Measurements from ENCODE around the gene NPHP1. TPM values are rescaled to one million over a fixed set of nuclear protein-coding genes. Genes with fewer than 3 reads are reported as not detected.
"Not testable (repeated sequence)": the region's sequence is repeated elsewhere in the genome, so short reads cannot be mapped to it uniquely, and the experiment has no call there.

Gene NPHP1
- total RNA-seq, 2 experiments from 2014 or later = 2.2 to 2.8 TPM

GRCh38 chr2:110180036-110180435 is 24.8 kb downstream of the NPHP1 start:
- H3K4me3 Mint-ChIP-seq = no peak overlapping the region
- H3K4me1 Mint-ChIP-seq = no peaks in the 10 kb centered on the region
- ChIA-PET POLR2A (no interaction called here), CTCF (interaction anchor here (0.8 to 0.9 kb wide), 2 partner anchors 13 to 16 kb away, joined by 3 to 5 read pairs; no protein-coding TSS in a partner anchor)
- no peak for ATAC-seq
- intact Hi-C loops (cut with DNase I, micrococcal nuclease) = no loop called here
- no peak for DNase-seq
- H3K9me3 Mint-ChIP-seq (ENCODE audit: low read depth) = peaks cover 11% of the 10 kb centered on the region
- H3K36me3 Mint-ChIP-seq (ENCODE audit: low read depth) = no peaks in the 10 kb centered on the region
- no peak overlapping the region for H3K27ac Mint-ChIP-seq
- H3K27me3 Mint-ChIP-seq = peaks cover 10% of the 10 kb centered on the region

- peaks cover 5% of the 10 kb centered on the region for H3K27me3 Mint-ChIP-seq
- ATAC-seq = peak; percentile 83
- no peak overlapping the region for H3K27ac Mint-ChIP-seq
- intact Hi-C loops (cut with DNase I, micrococcal nuclease) = no loop called here
- H3K9me3 Mint-ChIP-seq (ENCODE audit: low read depth) = no peaks in the 10 kb centered on the region
- POLR2A ChIA-PET = no interaction called here
- no peak for DNase-seq
- no peaks in the 10 kb centered on the region for H3K36me3 Mint-ChIP-seq (ENCODE audit: low read depth)
- no peak overlapping the region for H3K4me3 Mint-ChIP-seq
- CTCF ChIA-PET = no interaction called here
- peaks cover 4% of the 10 kb centered on the region for H3K4me1 Mint-ChIP-seq
Observed at GRCh38 chr2:110173523-110173922, 31.3 kb downstream of the NPHP1 start.

GRCh38 chr2:110172506-110172905 is 32.3 kb downstream of the NPHP1 start:
- Mint-ChIP-seq H3K27me3 (peaks cover 5% of the 10 kb centered on the region), H3K36me3 (ENCODE audit: low read depth) (no peaks in the 10 kb centered on the region), H3K27ac (no peak overlapping the region), H3K9me3 (ENCODE audit: low read depth) (no peaks in the 10 kb centered on the region), H3K4me1 (peaks cover 4% of the 10 kb centered on the region), H3K4me3 (no peak overlapping the region)
- ATAC-seq = no peak
- POLR2A ChIA-PET = no interaction called here
- intact Hi-C loops (cut with DNase I, micrococcal nuclease) = no loop called here
- no peak for DNase-seq
- CTCF ChIA-PET = no interaction called here

GRCh38 chr2:110170102-110170501 is 34.7 kb downstream of the NPHP1 start:
- no peak overlapping the region for H3K27ac Mint-ChIP-seq
- no peak for ATAC-seq

GRCh38 chr2:110167326-110168000 is 37.4 kb downstream of the NPHP1 start:
- intact Hi-C loops (cut with DNase I, micrococcal nuclease) = no loop called here
- Mint-ChIP-seq H3K4me1 (peaks cover 4% of the 10 kb centered on the region), H3K4me3 (no peak overlapping the region), H3K36me3 (ENCODE audit: low read depth) (no peaks in the 10 kb centered on the region), H3K27me3 (peaks cover 10% of the 10 kb centered on the region), H3K27ac (no peak overlapping the region), H3K9me3 (ENCODE audit: low read depth) (no peaks in the 10 kb centered on the region)
- ChIA-PET CTCF (interaction anchor here (1.0 to 2.2 kb wide), 2 partner anchors 10 to 12 kb away, joined by 3 to 10 read pairs; no protein-coding TSS in a partner anchor), POLR2A (no interaction called here)
- ATAC-seq (no peak), DNase-seq (no peak)

More at GRCh38 chr2:110170102-110170501, 34.7 kb downstream of the NPHP1 start:
- no peak for DNase-seq
- H3K36me3 Mint-ChIP-seq (ENCODE audit: low read depth) = no peaks in the 10 kb centered on the region
- intact Hi-C loops (cut with DNase I, micrococcal nuclease) = no loop called here
- no peak overlapping the region for H3K4me3 Mint-ChIP-seq
- POLR2A ChIA-PET = no interaction called here
- H3K4me1 Mint-ChIP-seq = peaks cover 4% of the 10 kb centered on the region
- H3K9me3 Mint-ChIP-seq (ENCODE audit: low read depth) = no peaks in the 10 kb centered on the region
- H3K27me3 Mint-ChIP-seq = peaks cover 5% of the 10 kb centered on the region
- CTCF ChIA-PET = no interaction called here

GRCh38 chr2:110166266-110166665 is 38.5 kb downstream of the NPHP1 start:
- Mint-ChIP-seq H3K36me3 (ENCODE audit: low read depth) (no peaks in the 10 kb centered on the region), H3K4me1 (peaks cover 4% of the 10 kb centered on the region), H3K4me3 (no peak overlapping the region), H3K27ac (no peak overlapping the region), H3K27me3 (peaks cover 12% of the 10 kb centered on the region), H3K9me3 (ENCODE audit: low read depth) (no peaks in the 10 kb centered on the region)
- ChIA-PET POLR2A (no interaction called here), CTCF (interaction anchor here (0.5 to 2.2 kb wide), 5 partner anchors 8 to 1216 kb away, joined by 3 to 10 read pairs (median 3); no protein-coding TSS in a partner anchor)
- DNase-seq = no peak
- intact Hi-C loops (cut with DNase I, micrococcal nuclease) = no loop called here
- no peak for ATAC-seq

GRCh38 chr2:110157153-110157793 is 47.5 kb downstream of the NPHP1 start:
- ATAC-seq = peak; percentile 83
- ChIA-PET POLR2A (no interaction called here), CTCF (interaction anchor here (0.7 to 2.1 kb wide), 9 partner anchors 9 to 535 kb away, joined by 3 to 10 read pairs (median 3); no protein-coding TSS in a partner anchor)
- peaks cover 27% of the 10 kb centered on the region for H3K36me3 Mint-ChIP-seq (ENCODE audit: low read depth)
- intact Hi-C loops (cut with DNase I, micrococcal nuclease) = loop anchor here in 1 of 2 experiments (2.0 to 10.0 kb wide), 3 partner anchors 40 to 588 kb away; partner anchors contain the start of genes MALL and NPHP1
- H3K27me3 Mint-ChIP-seq = peaks cover 2% of the 10 kb centered on the region
- no peak overlapping the region for H3K27ac Mint-ChIP-seq
- H3K9me3 Mint-ChIP-seq (ENCODE audit: low read depth) = peaks cover 18% of the 10 kb centered on the region
- H3K4me3 Mint-ChIP-seq = no peak overlapping the region
- DNase-seq = peak; percentile 44
- peaks cover 37% of the 10 kb centered on the region for H3K4me1 Mint-ChIP-seq

- H3K27me3 Mint-ChIP-seq, H3K4me3 Mint-ChIP-seq, H3K27ac Mint-ChIP-seq, DNase-seq, POLR2A ChIA-PET, ATAC-seq: not testable (repeated sequence)
- peaks cover 18% of the 10 kb centered on the region for H3K9me3 Mint-ChIP-seq (ENCODE audit: low read depth)
- intact Hi-C loops (cut with DNase I, micrococcal nuclease) = loop anchor here in 1 of 2 experiments (5.0 to 10.0 kb wide), 2 partner anchors 38 to 590 kb away; partner anchors contain the start of gene MALL
- CTCF ChIA-PET = interaction anchor here (0.7 to 0.9 kb wide), 2 partner anchors 7 to 57 kb away, joined by 3 read pairs; no protein-coding TSS in a partner anchor
- H3K4me1 Mint-ChIP-seq = peaks cover 46% of the 10 kb centered on the region
- peaks cover 27% of the 10 kb centered on the region for H3K36me3 Mint-ChIP-seq (ENCODE audit: low read depth)
Observed at GRCh38 chr2:110154828-110155227, 50.0 kb downstream of the NPHP1 start.

- peak overlapping the region; percentile 32 for H3K27ac Mint-ChIP-seq
- CTCF ChIA-PET, POLR2A ChIA-PET, H3K27me3 Mint-ChIP-seq, ATAC-seq, DNase-seq, H3K4me3 Mint-ChIP-seq: not testable (repeated sequence)
- intact Hi-C loops (cut with DNase I, micrococcal nuclease) = loop anchor here in 1 of 2 experiments (10.0 kb wide), 1 partner anchor 591 kb away; no protein-coding TSS in a partner anchor
- H3K36me3 Mint-ChIP-seq (ENCODE audit: low read depth) = peaks cover 27% of the 10 kb centered on the region
- H3K9me3 Mint-ChIP-seq (ENCODE audit: low read depth) = peaks cover 18% of the 10 kb centered on the region
- peaks cover 51% of the 10 kb centered on the region for H3K4me1 Mint-ChIP-seq
Observed at GRCh38 chr2:110154188-110154587, 50.6 kb downstream of the NPHP1 start.

GRCh38 chr2:110153416-110153815 is 51.4 kb downstream of the NPHP1 start:
- POLR2A ChIA-PET = no interaction called here
- DNase-seq = no peak
- intact Hi-C loops (cut with DNase I, micrococcal nuclease) = loop anchor here in 1 of 2 experiments (10.0 kb wide), 1 partner anchor 591 kb away; no protein-coding TSS in a partner anchor
- H3K4me1 Mint-ChIP-seq = peaks cover 57% of the 10 kb centered on the region
- H3K27me3 Mint-ChIP-seq = peaks cover 2% of the 10 kb centered on the region
- H3K9me3 Mint-ChIP-seq (ENCODE audit: low read depth) = peaks cover 20% of the 10 kb centered on the region
- peaks cover 27% of the 10 kb centered on the region for H3K36me3 Mint-ChIP-seq (ENCODE audit: low read depth)
- no peak overlapping the region for H3K4me3 Mint-ChIP-seq
- no peak for ATAC-seq
- CTCF ChIA-PET = no interaction called here
- H3K27ac Mint-ChIP-seq = peak overlapping the region; percentile 23

GRCh38 chr2:110152943-110153342 is 51.9 kb downstream of the NPHP1 start:
- Mint-ChIP-seq H3K4me1 (peaks cover 60% of the 10 kb centered on the region), H3K27me3 (peaks cover 2% of the 10 kb centered on the region), H3K36me3 (ENCODE audit: low read depth) (peaks cover 27% of the 10 kb centered on the region), H3K27ac (peak overlapping the region; percentile 7), H3K4me3 (no peak overlapping the region), H3K9me3 (ENCODE audit: low read depth) (peaks cover 22% of the 10 kb centered on the region)
- intact Hi-C loops (cut with DNase I, micrococcal nuclease) = loop anchor here in 1 of 2 experiments (10.0 kb wide), 1 partner anchor 592 kb away; no protein-coding TSS in a partner anchor
- CTCF ChIA-PET = no interaction called here
- POLR2A ChIA-PET = no interaction called here
- DNase-seq (no peak), ATAC-seq (no peak)
